AG09309 (cell line): Measurements from ENCODE around the gene SLC44A3.

Experiments
- DNase-seq: peaks from one replicate; pipeline ENCODE4 v3.0.0-alpha.2; 2010; ENCODE audit warnings: low read depth
- H3K4me3 ChIP-seq: 2 replicates; pipeline ENCODE4 v1.5.1; 2011; ENCODE audit warnings: mild to moderate bottlenecking, low read depth, low read length, moderate library complexity; ENCODE audit not compliant: control insufficient read depth
- CTCF ChIP-seq: IDR thresholded peaks from 2 replicates; pipeline ENCODE4 v1.5.1; 2011; ENCODE audit warnings: mild to moderate bottlenecking, low read depth, low read length, inconsistent platforms; ENCODE audit not compliant: insufficient read depth, control insufficient read depth; ENCODE audit errors: missing control alignments

The SLC44A3 gene

GRCh38 chr1:94871031-94871430 lies 50.9 kb downstream of the SLC44A3 start:
- no peak for TF ChIP-seq CTCF
- H3K4me3 ChIP-seq, result no peak overlapping the region
- DNase-seq, result no peak

- no peak for DNase-seq
- TF ChIP-seq CTCF, result no peak
- H3K4me3 ChIP-seq, result no peak overlapping the region
Measured at GRCh38 chr1:94872771-94873495, 52.8 kb downstream of the SLC44A3 start.

- no peak overlapping the region for H3K4me3 ChIP-seq
- no peak for TF ChIP-seq CTCF
- DNase-seq, result no peak
Measured at GRCh38 chr1:94873520-94874351, 53.6 kb downstream of the SLC44A3 start.

- TF ChIP-seq CTCF, result no peak
- no peak overlapping the region for H3K4me3 ChIP-seq
- no peak for DNase-seq
Measured at GRCh38 chr1:94874423-94874822, 54.3 kb downstream of the SLC44A3 start.

- no peak overlapping the region for H3K4me3 ChIP-seq
- TF ChIP-seq CTCF, result no peak
- no peak for DNase-seq
Measured at GRCh38 chr1:94875794-94876193, 55.6 kb downstream of the SLC44A3 start.

GRCh38 chr1:94876362-94876761 lies 56.2 kb downstream of the SLC44A3 start:
- DNase-seq, result no peak
- no peak overlapping the region for H3K4me3 ChIP-seq
- TF ChIP-seq CTCF, result no peak
